ENCODE measurements around the gene LRRC8A. TPM values are rescaled to one million over a fixed set of nuclear protein-coding genes. Genes with fewer than 3 reads are reported as not detected.
A peak's percentile ranks its signal among the peaks of the same experiment; 100 is the strongest.

LRRC8A gene
- total RNA-seq, 1 donor from 2014 or later = 45.5 TPM

DNA sequence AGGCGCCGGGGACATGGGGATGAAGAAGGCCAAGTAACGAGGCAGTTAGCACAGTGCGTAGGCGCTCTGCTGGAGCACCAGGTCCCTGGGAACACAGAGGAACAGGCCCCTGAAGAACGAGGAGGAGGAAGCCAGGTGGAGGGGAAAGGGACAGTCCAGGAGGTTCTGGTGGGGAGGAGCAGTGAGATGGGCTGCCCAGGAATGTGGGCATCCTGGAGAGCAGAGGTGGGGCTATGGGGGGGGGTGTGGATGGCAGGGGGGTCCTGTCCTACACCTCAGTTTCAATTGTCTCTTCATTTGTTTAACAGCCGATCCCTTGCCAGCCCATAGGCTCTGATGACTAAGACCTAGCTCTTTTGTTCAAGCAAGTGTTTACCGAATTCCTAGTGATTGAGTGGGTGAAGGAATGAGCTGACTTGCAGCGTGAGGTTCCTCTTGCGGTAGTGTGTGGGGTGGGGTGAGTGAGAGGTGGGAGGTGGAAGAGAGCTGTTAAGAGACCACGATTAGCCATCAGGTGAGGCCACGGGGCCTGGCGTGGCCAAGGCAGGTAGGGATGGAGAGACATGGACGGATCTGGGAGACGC lies 30.4 kb downstream of the LRRC8A start:
- Histone ChIP-seq H3K27ac (peak overlapping the region; percentile 86), H3K4me3 (no peak overlapping the region), H3K4me1 (peaks cover 71% of the 10 kb centered on the region), H3K36me3 (peaks cover 59% of the 10 kb centered on the region), H3K27me3 (ENCODE audit: low read depth) (no peaks in the 10 kb centered on the region), H3K9me3 (no peaks in the 10 kb centered on the region)
- DNase-seq (peak; percentile 69), ATAC-seq (peak; percentile 75 to 82)
- TF ChIP-seq, protein P1, sequence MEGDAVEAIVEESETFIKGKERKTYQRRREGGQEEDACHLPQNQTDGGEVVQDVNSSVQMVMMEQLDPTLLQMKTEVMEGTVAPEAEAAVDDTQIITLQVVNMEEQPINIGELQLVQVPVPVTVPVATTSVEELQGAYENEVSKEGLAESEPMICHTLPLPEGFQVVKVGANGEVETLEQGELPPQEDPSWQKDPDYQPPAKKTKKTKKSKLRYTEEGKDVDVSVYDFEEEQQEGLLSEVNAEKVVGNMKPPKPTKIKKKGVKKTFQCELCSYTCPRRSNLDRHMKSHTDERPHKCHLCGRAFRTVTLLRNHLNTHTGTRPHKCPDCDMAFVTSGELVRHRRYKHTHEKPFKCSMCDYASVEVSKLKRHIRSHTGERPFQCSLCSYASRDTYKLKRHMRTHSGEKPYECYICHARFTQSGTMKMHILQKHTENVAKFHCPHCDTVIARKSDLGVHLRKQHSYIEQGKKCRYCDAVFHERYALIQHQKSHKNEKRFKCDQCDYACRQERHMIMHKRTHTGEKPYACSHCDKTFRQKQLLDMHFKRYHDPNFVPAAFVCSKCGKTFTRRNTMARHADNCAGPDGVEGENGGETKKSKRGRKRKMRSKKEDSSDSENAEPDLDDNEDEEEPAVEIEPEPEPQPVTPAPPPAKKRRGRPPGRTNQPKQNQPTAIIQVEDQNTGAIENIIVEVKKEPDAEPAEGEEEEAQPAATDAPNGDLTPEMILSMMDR (IDR thresholded peaks at IDR 0.05) = no peak
- intact Hi-C loops (cut with DNase I) = no loop called here

DNA sequence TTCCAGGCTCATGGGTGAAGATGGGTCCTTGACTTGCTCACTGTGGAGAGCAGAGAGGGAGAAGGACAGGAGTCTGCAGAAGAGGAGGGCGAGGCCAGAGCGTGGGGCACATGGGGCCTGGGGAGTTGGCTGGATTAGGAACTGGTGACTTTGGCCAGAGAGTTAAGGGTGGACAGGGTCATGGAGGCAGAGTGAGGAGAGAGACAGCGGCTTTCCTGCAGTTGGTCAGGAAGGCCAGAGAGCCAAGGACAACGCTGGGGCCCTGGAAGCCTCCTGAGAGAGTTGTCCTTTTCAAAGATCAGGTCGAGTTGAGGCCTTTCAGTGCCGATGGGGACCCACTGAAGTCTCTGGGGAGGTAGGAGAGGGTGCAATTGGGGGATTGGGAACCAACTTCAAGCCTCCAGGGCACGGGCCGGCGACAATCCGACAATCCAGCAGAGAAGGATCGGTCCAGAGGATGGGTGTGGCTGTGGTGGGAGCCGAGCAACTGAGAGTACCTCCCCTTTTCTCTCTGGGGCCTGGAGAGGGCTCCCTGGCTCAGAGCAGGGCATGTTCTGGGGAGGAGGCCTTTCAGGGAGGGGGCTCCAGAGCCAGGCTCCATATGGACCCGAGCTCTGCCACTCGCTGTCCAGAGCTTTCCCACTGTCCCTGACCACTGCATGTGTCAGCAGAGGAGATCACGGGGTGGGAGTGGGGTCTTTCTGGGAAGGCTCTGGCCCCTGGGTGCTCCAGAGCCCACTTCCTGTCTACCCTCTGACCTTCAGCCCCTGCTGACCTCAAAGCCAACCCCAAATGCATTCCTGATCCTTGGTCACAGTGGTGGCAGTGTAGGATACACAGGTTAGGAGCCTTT lies 31.3 kb downstream of the LRRC8A start:
- H3K36me3 ChIP-seq = peaks cover 59% of the 10 kb centered on the region
- no peaks in the 10 kb centered on the region for H3K27me3 ChIP-seq (ENCODE audit: low read depth)
- DNase-seq (peak; percentile 53), ATAC-seq (peak; percentile 13 to 22)
- no peaks in the 10 kb centered on the region for H3K9me3 ChIP-seq
- peak overlapping the region; percentile 30 for H3K4me3 ChIP-seq
- H3K27ac ChIP-seq = peak overlapping the region; percentile 86
- TF ChIP-seq, protein P1 (IDR thresholded peaks at IDR 0.05) = no peak
- peaks cover 78% of the 10 kb centered on the region for H3K4me1 ChIP-seq
- intact Hi-C loops (cut with DNase I) = no loop called here

DNA sequence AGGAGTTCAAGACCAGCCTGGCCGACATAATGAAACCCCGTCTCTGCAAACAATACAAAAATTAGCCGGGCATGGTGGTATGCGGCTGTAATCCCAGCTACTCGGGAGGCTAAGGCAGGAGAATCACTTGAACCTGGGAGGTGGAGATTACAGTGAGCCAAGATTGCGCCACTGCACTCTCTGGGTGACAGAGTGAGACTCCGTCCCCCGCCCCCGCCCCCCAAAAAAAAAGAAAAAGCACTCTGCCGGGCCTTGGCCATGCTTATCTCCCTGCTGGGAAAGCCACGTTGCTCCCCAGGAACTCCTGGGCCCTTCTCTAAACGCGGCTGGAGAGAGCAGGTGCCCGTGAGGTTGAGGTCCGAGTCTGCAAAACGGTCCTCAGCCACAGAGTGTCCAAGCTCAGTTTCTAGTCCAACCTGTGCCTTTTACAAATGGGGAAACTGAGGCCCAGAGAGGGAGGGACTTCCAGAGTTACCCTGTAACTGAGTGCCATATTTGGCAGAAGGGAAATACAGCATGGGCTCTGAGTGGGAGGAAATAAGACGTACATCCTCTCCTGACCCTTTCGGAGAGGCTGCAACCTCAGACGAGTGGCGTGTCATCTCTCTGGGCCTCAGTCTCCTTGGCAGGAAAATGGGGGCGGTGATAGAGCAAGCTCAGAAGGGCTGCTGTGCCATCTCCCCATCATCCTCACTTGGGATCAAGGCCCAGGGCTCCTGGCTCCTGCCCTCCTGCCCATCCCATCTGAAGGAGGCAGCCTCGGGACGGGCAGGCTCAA lies 32.3 kb downstream of the LRRC8A start:
- H3K36me3 ChIP-seq = peaks cover 51% of the 10 kb centered on the region
- DNase-seq = peak; percentile 58
- peaks cover 78% of the 10 kb centered on the region for H3K4me1 ChIP-seq

DNA sequence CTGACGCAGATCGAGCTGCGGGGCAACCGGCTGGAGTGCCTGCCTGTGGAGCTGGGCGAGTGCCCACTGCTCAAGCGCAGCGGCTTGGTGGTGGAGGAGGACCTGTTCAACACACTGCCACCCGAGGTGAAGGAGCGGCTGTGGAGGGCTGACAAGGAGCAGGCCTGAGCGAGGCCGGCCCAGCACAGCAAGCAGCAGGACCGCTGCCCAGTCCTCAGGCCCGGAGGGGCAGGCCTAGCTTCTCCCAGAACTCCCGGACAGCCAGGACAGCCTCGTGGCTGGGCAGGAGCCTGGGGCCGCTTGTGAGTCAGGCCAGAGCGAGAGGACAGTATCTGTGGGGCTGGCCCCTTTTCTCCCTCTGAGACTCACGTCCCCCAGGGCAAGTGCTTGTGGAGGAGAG lies 34.3 kb downstream of the LRRC8A start:
- no peaks in the 10 kb centered on the region for H3K27me3 ChIP-seq (ENCODE audit: low read depth)
- ATAC-seq (peak; percentile 20 to 38), DNase-seq (peak; percentile 77)
- H3K4me3 ChIP-seq = peak overlapping the region; percentile 40
- peaks cover 80% of the 10 kb centered on the region for H3K4me1 ChIP-seq
- H3K36me3 ChIP-seq = peaks cover 31% of the 10 kb centered on the region
- intact Hi-C loops (cut with DNase I) = no loop called here
- no peaks in the 10 kb centered on the region for H3K9me3 ChIP-seq
- peak overlapping the region; percentile 80 for H3K27ac ChIP-seq
- TF ChIP-seq, protein P1 (IDR thresholded peaks at IDR 0.05) = no peak

More for the DNA sequence above, 32.3 kb downstream of the LRRC8A start:
- peak in 1 of 2 donors; percentile 4 for ATAC-seq
- Histone ChIP-seq H3K4me3 (peak overlapping the region; percentile 30), H3K27me3 (ENCODE audit: low read depth) (no peaks in the 10 kb centered on the region), H3K9me3 (no peaks in the 10 kb centered on the region), H3K27ac (peak overlapping the region; percentile 86)
- TF ChIP-seq, protein P1 (IDR thresholded peaks at IDR 0.05) = no peak
- intact Hi-C loops (cut with DNase I) = no loop called here

DNA sequence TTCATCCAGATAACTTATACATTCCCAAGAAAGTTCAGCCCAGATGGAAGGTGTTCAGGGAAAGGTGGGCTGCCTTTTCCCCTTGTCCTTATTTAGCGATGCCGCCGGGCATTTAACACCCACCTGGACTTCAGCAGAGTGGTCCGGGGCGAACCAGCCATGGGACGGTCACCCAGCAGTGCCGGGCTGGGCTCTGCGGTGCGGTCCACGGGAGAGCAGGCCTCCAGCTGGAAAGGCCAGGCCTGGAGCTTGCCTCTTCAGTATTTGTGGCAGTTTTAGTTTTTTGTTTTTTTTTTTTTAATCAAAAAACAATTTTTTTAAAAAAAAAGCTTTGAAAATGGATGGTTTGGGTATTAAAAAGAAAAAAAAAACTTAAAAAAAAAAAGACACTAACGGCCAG lies 34.8 kb downstream of the LRRC8A start:
- Histone ChIP-seq H3K9me3 (no peaks in the 10 kb centered on the region), H3K4me3 (peak overlapping the region; percentile 40), H3K27ac (peak overlapping the region; percentile 80), H3K36me3 (peaks cover 29% of the 10 kb centered on the region), H3K4me1 (peaks cover 80% of the 10 kb centered on the region), H3K27me3 (ENCODE audit: low read depth) (no peaks in the 10 kb centered on the region)
- ATAC-seq (no peak), DNase-seq (no peak)
- intact Hi-C loops (cut with DNase I) = no loop called here
- TF ChIP-seq, protein P1 (IDR thresholded peaks at IDR 0.05) = no peak

Data from lower lobe of right lung (tissue), 2 donors.